Stomach (tissue), 4 donors: ENCODE results near the gene EFNB1.

Experiments used
- EP300 ChIP-seq: sonication (generic); formaldehyde crosslinking; IDR thresholded peaks from one replicate; pipeline ENCODE4 v1.6.1; 2017; ENCODE audit warnings: antibody characterized with exemption
- POLR2A ChIP-seq, 4 donors: fragments of 450-650 bp; IDR thresholded peaks; one replicate each; pipeline ENCODE4 v1.6.1; 2016; ENCODE audit warnings: antibody characterized with exemption in 4 of 4, control low read depth in 2 of 4, mild to moderate bottlenecking in 1 of 4, moderate library complexity in 1 of 4
- POLR2AphosphoS5 ChIP-seq, 3 donors: sonication (generic); formaldehyde crosslinking; IDR thresholded peaks; one replicate each; pipeline ENCODE4 v1.6.1; 2016; ENCODE audit warnings: antibody characterized with exemption in 3 of 3
- TF ChIP-seq, protein P1 (sequence below), 7 experiments: fragments of 450-650 bp in 4 of 7; fragments of 200-600 bp in 3 of 7; sonication (generic) in 3 of 7; IDR thresholded peaks; one replicate each; pipeline ENCODE4 v1.5.1; 2016 to 2019; ENCODE audit warnings: antibody characterized with exemption in 7 of 7, control low read depth in 2 of 7, mild to moderate bottlenecking in 1 of 7

DNA sequence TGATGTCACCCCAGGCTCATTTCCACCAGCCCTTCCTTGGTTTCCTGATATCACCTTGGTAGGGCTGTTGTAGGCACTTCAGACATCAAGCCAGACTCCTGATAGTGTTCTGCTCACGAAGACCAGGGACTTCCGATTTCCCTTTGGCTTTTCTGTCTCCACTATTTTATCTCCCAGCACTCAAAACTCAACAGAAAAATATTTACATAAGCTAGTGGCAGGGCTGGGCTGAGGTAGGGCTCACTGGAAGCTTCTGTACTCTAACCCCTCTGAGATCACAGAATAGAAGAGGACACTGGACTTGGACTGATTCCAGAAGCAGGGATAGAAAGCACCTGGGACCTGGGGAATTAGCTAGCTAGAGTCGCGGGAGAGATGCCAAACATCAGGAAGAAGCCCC, 34.4 kb upstream of the EFNB1 start:
- TF ChIP-seq POLR2A (IDR thresholded peaks at IDR 0.05) (no peak), POLR2AphosphoS5 (IDR thresholded peaks at IDR 0.05) (no peak), EP300 (no peak)
- TF ChIP-seq, protein P1, sequence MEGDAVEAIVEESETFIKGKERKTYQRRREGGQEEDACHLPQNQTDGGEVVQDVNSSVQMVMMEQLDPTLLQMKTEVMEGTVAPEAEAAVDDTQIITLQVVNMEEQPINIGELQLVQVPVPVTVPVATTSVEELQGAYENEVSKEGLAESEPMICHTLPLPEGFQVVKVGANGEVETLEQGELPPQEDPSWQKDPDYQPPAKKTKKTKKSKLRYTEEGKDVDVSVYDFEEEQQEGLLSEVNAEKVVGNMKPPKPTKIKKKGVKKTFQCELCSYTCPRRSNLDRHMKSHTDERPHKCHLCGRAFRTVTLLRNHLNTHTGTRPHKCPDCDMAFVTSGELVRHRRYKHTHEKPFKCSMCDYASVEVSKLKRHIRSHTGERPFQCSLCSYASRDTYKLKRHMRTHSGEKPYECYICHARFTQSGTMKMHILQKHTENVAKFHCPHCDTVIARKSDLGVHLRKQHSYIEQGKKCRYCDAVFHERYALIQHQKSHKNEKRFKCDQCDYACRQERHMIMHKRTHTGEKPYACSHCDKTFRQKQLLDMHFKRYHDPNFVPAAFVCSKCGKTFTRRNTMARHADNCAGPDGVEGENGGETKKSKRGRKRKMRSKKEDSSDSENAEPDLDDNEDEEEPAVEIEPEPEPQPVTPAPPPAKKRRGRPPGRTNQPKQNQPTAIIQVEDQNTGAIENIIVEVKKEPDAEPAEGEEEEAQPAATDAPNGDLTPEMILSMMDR (IDR thresholded peaks at IDR 0.05), result no peak
